Astrocyte (in vitro differentiated cells and primary cell): ENCODE measurements around the gene B3GAT3. TPM values are rescaled to one million over a fixed set of nuclear protein-coding genes. Genes with fewer than 3 reads are reported as not detected.

ENCODE experiments used
- DNase-seq: peaks from one replicate; pipeline ENCODE4 v3.0.0-alpha.2; 2010; ENCODE audit warnings: low read depth
- FAIRE-seq: peaks from 2 replicates; lab custom pipeline; 2011; peaks lifted over from hg19 to GRCh38; lab: Jason Lieb, UNC
- H2AFZ ChIP-seq: 2 replicates; pipeline ENCODE4 v1.6.0; 2012; ENCODE audit warnings: low read depth, low read length, inconsistent platforms
- H3K27ac ChIP-seq: 2 replicates; pipeline ENCODE4 v1.5.1; 2011; ENCODE audit warnings: low read depth, low read length, inconsistent platforms
- H3K27me3 ChIP-seq: 2 replicates; pipeline ENCODE4 v1.6.0; 2011; ENCODE audit warnings: low read length, inconsistent platforms; ENCODE audit not compliant: insufficient read depth
- H3K36me3 ChIP-seq: 2 replicates; pipeline ENCODE4 v1.5.1; 2011; ENCODE audit warnings: low read length, inconsistent platforms; ENCODE audit not compliant: insufficient read depth
- H3K4me1 ChIP-seq: 2 replicates; pipeline ENCODE4 v1.5.1; 2011; ENCODE audit warnings: low read length, inconsistent platforms; ENCODE audit not compliant: insufficient read depth
- H3K4me2 ChIP-seq: 2 replicates; pipeline ENCODE4 v1.6.0; 2012; ENCODE audit warnings: low read length, inconsistent platforms
- H3K4me3 ChIP-seq: 2 replicates; pipeline ENCODE4 v1.5.1; 2011; ENCODE audit warnings: low read depth, mild to moderate bottlenecking, low read length, inconsistent platforms; ENCODE audit not compliant: insufficient read depth
- H3K79me2 ChIP-seq: 2 replicates; pipeline ENCODE4 v1.6.0; 2012; ENCODE audit warnings: mild to moderate bottlenecking, low read length, inconsistent platforms; ENCODE audit not compliant: insufficient read depth
- H3K9ac ChIP-seq: 2 replicates; pipeline ENCODE4 v1.6.0; 2012; ENCODE audit warnings: mild to moderate bottlenecking, low read length, inconsistent platforms
- H3K9me3 ChIP-seq: 2 replicates; pipeline ENCODE4 v1.5.1; 2012; ENCODE audit warnings: low read depth, mild to moderate bottlenecking, low read length, inconsistent platforms; ENCODE audit not compliant: insufficient read depth
- H4K20me1 ChIP-seq: 2 replicates; pipeline ENCODE4 v1.6.0; 2012; ENCODE audit warnings: low read length, inconsistent platforms; ENCODE audit not compliant: insufficient read depth
- H3K27ac Mint-ChIP-seq: one replicate; pipeline ENCODE4 v1.8.0; 2021; ENCODE audit warnings: mild to moderate bottlenecking, mixed read lengths; ENCODE audit not compliant: unreplicated experiment
- H3K27me3 Mint-ChIP-seq: one replicate; pipeline ENCODE4 v1.8.0; 2021; ENCODE audit warnings: low read depth, mixed read lengths; ENCODE audit not compliant: unreplicated experiment
- H3K36me3 Mint-ChIP-seq: one replicate; pipeline ENCODE4 v1.8.0; 2021; ENCODE audit warnings: low read depth, mixed read lengths; ENCODE audit not compliant: unreplicated experiment
- H3K4me1 Mint-ChIP-seq: one replicate; pipeline ENCODE4 v1.8.0; 2021; ENCODE audit warnings: low read depth, mixed read lengths; ENCODE audit not compliant: unreplicated experiment
- H3K4me3 Mint-ChIP-seq: one replicate; pipeline ENCODE4 v1.8.0; 2021; ENCODE audit warnings: mild to moderate bottlenecking, moderate library complexity, mixed read lengths; ENCODE audit not compliant: unreplicated experiment
- H3K9me3 Mint-ChIP-seq: one replicate; pipeline ENCODE4 v1.8.0; 2021; ENCODE audit warnings: mild to moderate bottlenecking, mixed read lengths; ENCODE audit not compliant: unreplicated experiment
- CTCF ChIP-seq: IDR thresholded peaks from 2 replicates; pipeline ENCODE4 v1.5.1; 2011; ENCODE audit warnings: low read depth, mild to moderate bottlenecking, inconsistent platforms, low read length, moderate library complexity; ENCODE audit not compliant: insufficient read depth
- EZH2 ChIP-seq: IDR thresholded peaks from 2 replicates; pipeline ENCODE4 v1.6.1; 2012; ENCODE audit warnings: mild to moderate bottlenecking, low read length, inconsistent platforms; ENCODE audit not compliant: insufficient read depth
- total RNA-seq: library from RNA; stranded (reverse); gene quantifications from 2 replicates; pipeline ENCODE4 v1.2.1, GENCODE V29; 2021

B3GAT3 gene
- total RNA-seq, 1 donor from 2014 or later = 52.4 TPM

GRCh38 chr11:62615521-62615920 is 6.3 kb downstream of the B3GAT3 start:
- no peak for FAIRE-seq

GRCh38 chr11:62614275-62614674 is 7.5 kb downstream of the B3GAT3 start:
- H3K4me1 ChIP-seq = peaks cover 11% of the 10 kb centered on the region
- DNase-seq = no peak
- peak overlapping the region; percentile 23 for H3K4me3 Mint-ChIP-seq
- H3K27me3 Mint-ChIP-seq = no peaks in the 10 kb centered on the region
- no peak overlapping the region for H3K4me2 ChIP-seq
- H2AFZ ChIP-seq = no peak overlapping the region
- no peaks in the 10 kb centered on the region for H3K36me3 ChIP-seq
- peaks cover 15% of the 10 kb centered on the region for H3K4me1 Mint-ChIP-seq
- H3K27ac Mint-ChIP-seq = no peak overlapping the region
- FAIRE-seq = no peak
- no peaks in the 10 kb centered on the region for H3K9me3 ChIP-seq
- no peak overlapping the region for H3K9ac ChIP-seq
- no peak overlapping the region for H3K4me3 ChIP-seq
- H3K36me3 Mint-ChIP-seq = peaks cover 2% of the 10 kb centered on the region
- peaks cover 13% of the 10 kb centered on the region for H3K79me2 ChIP-seq
- H3K27me3 ChIP-seq = no peaks in the 10 kb centered on the region
- H3K9me3 Mint-ChIP-seq = no peaks in the 10 kb centered on the region
- TF ChIP-seq CTCF = no peak
- no peak for TF ChIP-seq EZH2
- no peaks in the 10 kb centered on the region for H4K20me1 ChIP-seq
- no peak overlapping the region for H3K27ac ChIP-seq

More at GRCh38 chr11:62615521-62615920, 6.3 kb downstream of the B3GAT3 start:
- no peaks in the 10 kb centered on the region for H3K27me3 ChIP-seq
- H2AFZ ChIP-seq = no peak overlapping the region
- Mint-ChIP-seq H3K27ac (no peak overlapping the region), H3K9me3 (no peaks in the 10 kb centered on the region), H3K27me3 (no peaks in the 10 kb centered on the region), H3K36me3 (no peaks in the 10 kb centered on the region), H3K4me3 (no peak overlapping the region), H3K4me1 (peaks cover 13% of the 10 kb centered on the region)
- peaks cover 15% of the 10 kb centered on the region for H3K4me1 ChIP-seq
- no peak overlapping the region for H3K4me2 ChIP-seq
- H3K9ac ChIP-seq = no peak overlapping the region
- no peak overlapping the region for H3K4me3 ChIP-seq
- no peak overlapping the region for H3K27ac ChIP-seq
- no peaks in the 10 kb centered on the region for H3K9me3 ChIP-seq
- no peaks in the 10 kb centered on the region for H4K20me1 ChIP-seq
- TF ChIP-seq EZH2 = no peak
- TF ChIP-seq CTCF = no peak
- H3K36me3 ChIP-seq = no peaks in the 10 kb centered on the region
- no peak for DNase-seq
- H3K79me2 ChIP-seq = peaks cover 13% of the 10 kb centered on the region

- Histone ChIP-seq H3K9me3 (no peaks in the 10 kb centered on the region), H2AFZ (peak overlapping the region; percentile 26), H4K20me1 (no peaks in the 10 kb centered on the region), H3K36me3 (no peaks in the 10 kb centered on the region), H3K27ac (no peak overlapping the region), H3K27me3 (no peaks in the 10 kb centered on the region), H3K79me2 (peaks cover 9% of the 10 kb centered on the region), H3K4me3 (no peak overlapping the region), H3K9ac (peak overlapping the region; percentile 87), H3K4me2 (peak overlapping the region; percentile 96), H3K4me1 (peaks cover 11% of the 10 kb centered on the region)
- Mint-ChIP-seq H3K4me3 (peak overlapping the region; percentile 34), H3K27me3 (no peaks in the 10 kb centered on the region), H3K36me3 (peaks cover 6% of the 10 kb centered on the region), H3K9me3 (no peaks in the 10 kb centered on the region), H3K4me1 (peaks cover 14% of the 10 kb centered on the region), H3K27ac (no peak overlapping the region)
- DNase-seq = no peak
- TF ChIP-seq CTCF (no peak), EZH2 (no peak)
- FAIRE-seq = no peak
These were observed 8.5 kb downstream of the B3GAT3 start for GRCh38 chr11:62613291-62613778.
